ENCODE data around the gene HVCN1.

HVCN1 gene

DNA sequence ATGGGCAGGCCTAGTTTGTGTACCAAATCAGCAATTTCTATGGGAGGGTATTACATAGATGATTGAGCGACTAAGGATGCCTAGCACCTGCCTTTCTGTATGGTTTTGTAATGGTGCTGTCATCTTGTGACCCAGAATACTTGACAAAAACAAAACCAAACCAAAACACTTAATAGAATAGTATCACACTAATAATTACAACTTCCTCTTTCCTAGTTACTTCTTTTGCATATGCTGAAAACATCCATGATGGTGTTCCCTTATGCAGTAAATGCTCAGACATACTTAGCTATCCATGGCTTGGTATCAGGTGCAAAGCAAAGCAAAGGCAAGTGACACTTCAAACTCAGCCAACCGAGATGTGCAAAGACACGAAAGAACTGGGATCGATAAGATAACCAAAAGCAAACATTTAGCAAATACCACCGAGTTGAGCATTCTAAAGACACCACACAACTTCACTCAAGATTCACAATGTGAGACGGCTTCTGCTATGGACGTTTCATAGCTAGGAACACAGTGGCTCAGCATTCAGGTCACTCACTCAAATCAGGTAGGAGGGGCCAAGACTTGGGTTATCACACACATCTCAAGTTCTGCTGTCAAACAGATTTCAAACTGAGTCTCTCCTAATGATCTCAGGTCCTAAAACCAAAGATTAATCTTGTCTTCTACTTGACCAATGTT, 29.4 kb upstream of the HVCN1 start:
- no peak overlapping the region for H3K4me3 ChIP-seq (replicated peaks; ENCODE audit: low read depth, low read length)
- DNase-seq (ENCODE audit: extremely low read depth, low read depth), result no peak
- TF ChIP-seq CTCF (IDR thresholded peaks at IDR 0.05; ENCODE audit: low read depth, low read length, missing control alignments), result no peak

DNA sequence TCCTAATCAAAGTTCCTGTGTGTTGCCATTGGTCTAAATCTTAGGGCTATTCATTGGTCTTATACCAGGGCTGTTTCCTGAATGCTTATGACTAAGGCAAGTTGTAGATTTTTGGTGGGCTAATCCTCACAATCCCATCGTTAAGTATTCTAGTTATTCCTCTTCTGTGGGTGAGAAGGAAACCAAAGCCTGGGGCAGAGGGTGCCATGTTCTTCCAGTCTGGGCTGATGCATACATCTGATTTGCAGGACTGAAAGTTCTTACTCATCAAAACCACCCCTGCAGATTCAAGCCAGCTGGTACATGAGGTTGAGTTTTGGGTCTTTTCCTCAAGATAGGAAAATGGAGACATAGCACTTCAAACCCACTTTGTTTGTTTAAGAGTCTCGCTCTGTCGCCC, 28.1 kb upstream of the HVCN1 start:
- DNase-seq (ENCODE audit: extremely low read depth, low read depth), result no peak
- no peak overlapping the region for H3K4me3 ChIP-seq (replicated peaks; ENCODE audit: low read depth, low read length)
- no peak for TF ChIP-seq CTCF (IDR thresholded peaks at IDR 0.05; ENCODE audit: low read depth, low read length, missing control alignments)

DNA sequence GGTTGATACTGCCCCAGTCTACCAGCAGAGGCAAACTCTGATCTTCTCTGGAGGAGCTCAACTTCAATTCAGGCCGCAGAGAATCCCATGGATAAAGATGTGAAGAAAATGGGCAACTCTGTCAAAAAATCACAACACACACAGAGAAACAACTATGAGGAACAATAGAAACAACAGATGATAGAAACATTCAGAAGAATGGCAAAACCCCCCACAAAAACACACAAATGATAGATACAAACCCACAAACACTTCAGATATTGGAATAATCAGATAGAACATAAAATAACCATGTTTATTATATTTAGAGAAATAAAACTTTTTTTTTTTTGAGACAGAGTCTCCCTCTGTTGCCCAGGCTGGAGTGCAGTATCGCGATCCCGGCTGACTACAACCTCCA, 20.0 kb upstream of the HVCN1 start:
- no peak for DNase-seq (ENCODE audit: extremely low read depth, low read depth)
- TF ChIP-seq CTCF (IDR thresholded peaks at IDR 0.05; ENCODE audit: low read depth, low read length, missing control alignments), result no peak
- H3K4me3 ChIP-seq (replicated peaks; ENCODE audit: low read depth, low read length), result no peak overlapping the region

DNA sequence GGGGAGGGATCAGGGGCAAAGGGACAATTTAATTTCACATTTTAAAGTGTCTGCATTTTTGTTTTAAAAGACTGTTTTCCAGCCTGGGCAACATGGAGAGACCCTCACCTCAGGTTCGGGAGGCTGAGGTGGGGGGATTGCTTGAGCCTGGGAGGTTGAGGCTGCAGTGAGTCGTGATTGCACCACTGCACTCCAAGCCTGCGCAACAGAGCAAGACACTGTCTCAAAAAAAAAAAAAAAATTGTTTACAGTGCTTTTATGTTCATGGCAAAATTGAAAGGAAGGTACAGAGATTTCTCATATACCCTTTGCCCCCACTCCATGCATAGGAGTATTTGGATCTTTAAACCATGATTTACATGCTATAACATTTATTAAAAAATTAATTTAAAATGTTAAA, 16.4 kb upstream of the HVCN1 start:
- no peak for TF ChIP-seq CTCF (IDR thresholded peaks at IDR 0.05; ENCODE audit: low read depth, low read length, missing control alignments)
- no peak for DNase-seq (ENCODE audit: extremely low read depth, low read depth)
- no peak overlapping the region for H3K4me3 ChIP-seq (replicated peaks; ENCODE audit: low read depth, low read length)

DNA sequence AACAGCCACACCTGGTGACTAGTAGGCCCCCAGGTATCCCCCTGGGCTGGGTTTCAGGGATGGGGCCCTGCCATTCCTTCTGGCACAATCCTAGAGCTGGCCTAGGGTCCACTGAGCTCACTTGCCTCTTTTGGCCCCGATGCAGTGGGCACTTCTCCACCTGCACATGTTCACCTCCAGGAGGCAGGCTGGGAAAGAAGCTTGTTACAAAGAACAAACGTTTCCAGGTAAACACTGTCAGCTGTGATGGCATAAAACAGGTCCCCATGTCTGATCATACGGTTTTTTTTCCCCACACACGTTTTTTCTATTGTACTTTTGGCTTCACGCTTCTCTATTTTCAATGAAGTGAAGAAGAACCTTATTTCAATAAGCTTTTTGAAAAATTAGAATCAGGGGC, 15.8 kb upstream of the HVCN1 start:
- H3K4me3 ChIP-seq (replicated peaks; ENCODE audit: low read depth, low read length), result no peak overlapping the region
- TF ChIP-seq CTCF (IDR thresholded peaks at IDR 0.05; ENCODE audit: low read depth, low read length, missing control alignments), result peak; percentile 16
- DNase-seq (ENCODE audit: extremely low read depth, low read depth), result no peak

DNA sequence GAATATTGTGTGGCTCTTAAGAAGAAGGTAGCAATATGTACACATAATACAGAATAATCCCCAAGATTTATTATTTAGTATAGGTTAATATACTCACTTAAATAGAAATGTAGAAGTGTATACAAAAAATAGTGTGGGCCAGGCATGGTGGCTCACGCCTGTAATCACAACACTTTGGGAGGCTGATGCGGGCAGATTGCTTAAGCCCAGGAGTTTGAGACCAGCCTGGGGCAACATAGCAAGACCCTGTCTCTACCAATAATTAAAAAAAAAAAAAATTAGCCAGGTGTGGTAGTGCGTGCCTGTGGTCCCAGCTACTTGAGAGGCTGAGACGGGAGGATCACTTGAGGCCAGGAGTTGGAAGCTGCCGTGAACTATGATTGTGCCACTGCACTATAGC, 15.3 kb upstream of the HVCN1 start:
- no peak overlapping the region for H3K4me3 ChIP-seq (replicated peaks; ENCODE audit: low read depth, low read length)
- no peak for TF ChIP-seq CTCF (IDR thresholded peaks at IDR 0.05; ENCODE audit: low read depth, low read length, missing control alignments)

GRCh38 chr12:110702081-110702480, 13.2 kb upstream of the HVCN1 start:
- no peak for DNase-seq (ENCODE audit: extremely low read depth, low read depth)
- no peak overlapping the region for H3K4me3 ChIP-seq (replicated peaks; ENCODE audit: low read depth, low read length)
- TF ChIP-seq CTCF (IDR thresholded peaks at IDR 0.05; ENCODE audit: low read depth, low read length, missing control alignments), result no peak

More for the DNA sequence above, 15.3 kb upstream of the HVCN1 start:
- DNase-seq (ENCODE audit: extremely low read depth, low read depth), result no peak

Measured in HFF-Myc (cell line).